ENCODE results near the gene WDR4. TPM values are rescaled to one million over a fixed set of nuclear protein-coding genes. Genes with fewer than 3 reads are reported as not detected.

Gene WDR4
- total and polyA plus RNA-seq, 10 of the 15 experiments (the other 5 are each of a cell fraction or from before 2014, with no cell fraction given), result 2.1 to 45.3 (median 18.7) TPM

GRCh38 chr21:42819861-42820615 is 59.3 kb downstream of the WDR4 start:
- TF ChIP-seq ZZZ3 (IDR thresholded peaks at IDR 0.05; ENCODE audit: control insufficient read depth, insufficient read length, low read depth), result no peak
- TF ChIP-seq SP1 (IDR thresholded peaks at IDR 0.05; ENCODE audit: low read depth, low read length), result no peak
- TF ChIP-seq ELK1 (IDR thresholded peaks at IDR 0.05; ENCODE audit: low read depth, low read length), result no peak
- TF ChIP-seq USF1 (IDR thresholded peaks at IDR 0.05; ENCODE audit: borderline replicate concordance, extremely low read length, insufficient read depth, low read depth, low read length), result no peak
- no peak for TF ChIP-seq MXI1 (IDR thresholded peaks at IDR 0.05; ENCODE audit: low read depth, low read length)
- no peak for TF ChIP-seq IRF3 (IDR thresholded peaks at IDR 0.05)
- Histone ChIP-seq H3K4me2 (ENCODE audit: control insufficient read depth, insufficient read depth) (no peak overlapping the region), H3K27ac (ENCODE audit: control insufficient read depth, insufficient read depth) (no peak overlapping the region), H3K4me1 (ENCODE audit: control insufficient read depth, insufficient read depth, low read length) (no peaks in the 10 kb centered on the region; the same call in 1 of the 2 replicates), H3K79me2 (ENCODE audit: control insufficient read depth, insufficient read depth, low read length) (no peaks in the 10 kb centered on the region), H3K27me3 (replicated peaks in 1 of 2; ENCODE audit: control insufficient read depth in 2 of 2, insufficient read depth in 2 of 2, low read length in 1 of 2) (no peaks in the 10 kb centered on the region), H3K36me3 (ENCODE audit: control insufficient read depth in 2 of 2, insufficient read depth in 2 of 2, low read length in 1 of 2) (no peaks in the 10 kb centered on the region), H3K9me3 (replicated peaks; ENCODE audit: control insufficient read depth, insufficient read depth, low read length) (no peaks in the 10 kb centered on the region; the same call in 2 of the 3 replicates), H3K4me3 (no peak overlapping the region), H4K20me1 (ENCODE audit: control insufficient read depth, insufficient read depth) (no peaks in the 10 kb centered on the region), H2AFZ (ENCODE audit: control insufficient read depth, low read depth, low read length) (no peak overlapping the region), H3K9ac (ENCODE audit: control insufficient read depth, insufficient read depth, low read length) (no peak overlapping the region)
- CTCF ChIA-PET, result interaction anchor here (1.1 kb wide), 1 partner anchor 227 kb away, joined by 4 read pairs; no protein-coding TSS in a partner anchor
- SMC1A ChIA-PET (ENCODE audit: uncharacterized antibody, unreplicated experiment), result interaction anchor here (1.1 kb wide), 1 partner anchor 24 kb away, joined by 3 read pairs; no protein-coding TSS in a partner anchor
- 35% methylated on average over 7 of the region's 7 CpGs for WGBS (ENCODE audit: insufficient coverage, insufficient replicate concordance, low lambda C conversion rate, missing lambda C conversion rate)
- ATAC-seq (no peak), DNase-seq (ENCODE audit: low read depth, low spot score) (no peak), FAIRE-seq (peak; percentile 38)
- POLR2A ChIA-PET, result no interaction called here
- intact Hi-C loops (cut with micrococcal nuclease; ENCODE audit: unreplicated experiment) (loop anchor here (10.0 kb wide), 1 partner anchor 675 kb away; no protein-coding TSS in a partner anchor), in situ Hi-C loops (cut with MboI) (loop anchor here (10.0 kb wide), 1 partner anchor 675 kb away; no protein-coding TSS in a partner anchor)
- no TSS peak for BruUV-seq (replicated peaks)
- RAD21 ChIA-PET (ENCODE audit: unreplicated experiment), result no interaction called here
